HEK293 (cell line): ENCODE results near the gene MBTD1.
A peak's percentile ranks its signal among the peaks of the same experiment; 100 is the strongest.

Source experiments
- CTCF ChIA-PET: fragments of 350-600 bp; formaldehyde crosslinking; extraction: SDS; loops from one replicate; lab custom pipeline; 2021; ENCODE audit warnings: antibody characterized with exemption; lab: Yijun Ruan, JAX
- POLR2A ChIA-PET: fragments of 300-600 bp; formaldehyde crosslinking; extraction: SDS; loops from one replicate; lab custom pipeline; 2020; ENCODE audit warnings: antibody characterized with exemption, inconsistent platforms; lab: Yijun Ruan, JAX
- H3K27ac ChIP-seq: fragments of 200-500 bp; sonication (Bioruptor generic); 2 replicates; pipeline ENCODE4 v1.5.1; 2014; ENCODE audit warnings: low read depth, low read length, control low read depth, inconsistent platforms; ENCODE audit errors: extremely low read depth
- H3K36me3 ChIP-seq, 2 experiments: fragments of 200-500 bp in 1 of 2; sonication (Bioruptor generic) in 1 of 2; 1 replicate in 1 of 2; 2 replicates in 1 of 2; pipeline ENCODE4 v1.5.1; 2014 to 2017; ENCODE audit warnings: inconsistent platforms in 2 of 2, low read length in 2 of 2; ENCODE audit not compliant: control insufficient read depth in 2 of 2, insufficient read depth in 1 of 2
- H3K4me1 ChIP-seq: fragments of 200-500 bp; sonication (Bioruptor generic); 2 replicates; pipeline ENCODE4 v1.5.1; 2014; ENCODE audit warnings: mild to moderate bottlenecking, low read length, inconsistent platforms; ENCODE audit not compliant: control insufficient read depth, insufficient read depth
- H3K4me3 ChIP-seq: 2 replicates; pipeline ENCODE4 v1.5.1; 2011; ENCODE audit warnings: low read depth, mild to moderate bottlenecking, control low read depth, low read length, moderate library complexity
- H3K9me3 ChIP-seq: fragments of 200-500 bp; sonication (Bioruptor generic); 2 replicates; pipeline ENCODE4 v1.5.1; 2014; ENCODE audit warnings: low read depth, low read length, inconsistent platforms; ENCODE audit not compliant: control insufficient read depth, insufficient read depth
- GLI2 ChIP-seq: fragments of 450-650 bp; formaldehyde crosslinking; IDR thresholded peaks from 2 replicates; pipeline ENCODE4; 2017; ENCODE audit warnings: missing biosample characterization, missing genetic modification characterization, low read depth, borderline replicate concordance
- HOXD13 ChIP-seq: sonication (generic); formaldehyde crosslinking; IDR thresholded peaks from 2 replicates; pipeline ENCODE4 v1.8.0; 2022; ENCODE audit warnings: missing genetic modification reagents, borderline replicate concordance
- KLF16 ChIP-seq: fragments of 450-650 bp; formaldehyde crosslinking; IDR thresholded peaks from 2 replicates; pipeline ENCODE4 v1.5.1; 2017; ENCODE audit warnings: missing biosample characterization, missing genetic modification characterization
- KLF8 ChIP-seq: fragments of 450-650 bp; formaldehyde crosslinking; IDR thresholded peaks from 2 replicates; pipeline ENCODE4 v1.5.1; 2016; ENCODE audit warnings: missing biosample characterization, missing genetic modification characterization
- KLF9 ChIP-seq: fragments of 450-650 bp; formaldehyde crosslinking; IDR thresholded peaks from 2 replicates; pipeline ENCODE4 v1.5.1; 2016; ENCODE audit warnings: missing biosample characterization, missing genetic modification characterization, low read depth
- PRDM10 ChIP-seq: fragments of 450-650 bp; formaldehyde crosslinking; IDR thresholded peaks from 2 replicates; pipeline ENCODE4 v1.5.1; 2016; ENCODE audit warnings: missing biosample characterization, missing genetic modification characterization
- ZNF133 ChIP-seq: fragments of 450-650 bp; formaldehyde crosslinking; IDR thresholded peaks from 2 replicates; pipeline ENCODE4 v1.5.1; 2016; ENCODE audit warnings: missing biosample characterization, missing genetic modification characterization
- ZNF138 ChIP-seq: fragments of 450-650 bp; formaldehyde crosslinking; IDR thresholded peaks from 2 replicates; pipeline ENCODE4 v1.5.1; 2016; ENCODE audit warnings: missing biosample characterization, missing genetic modification characterization, borderline replicate concordance
- ZNF2 ChIP-seq: fragments of 450-650 bp; formaldehyde crosslinking; IDR thresholded peaks from 2 replicates; pipeline ENCODE4 v1.5.1; 2016; ENCODE audit warnings: missing biosample characterization, missing genetic modification characterization
- ZNF266 ChIP-seq: fragments of 450-650 bp; formaldehyde crosslinking; IDR thresholded peaks from 2 replicates; pipeline ENCODE4 v1.5.1; 2016; ENCODE audit warnings: missing biosample characterization, missing genetic modification characterization, low read depth
- ZNF311 ChIP-seq: fragments of 450-650 bp; formaldehyde crosslinking; IDR thresholded peaks from 2 replicates; pipeline ENCODE4 v1.5.1; 2017; ENCODE audit warnings: missing biosample characterization, missing genetic modification characterization, borderline replicate concordance
- ZNF350 ChIP-seq: fragments of 450-650 bp; formaldehyde crosslinking; IDR thresholded peaks from 2 replicates; pipeline ENCODE4 v1.5.0; 2017; ENCODE audit warnings: missing biosample characterization, mild to moderate bottlenecking, missing genetic modification characterization
- ZNF433 ChIP-seq: fragments of 450-650 bp; formaldehyde crosslinking; IDR thresholded peaks from 2 replicates; pipeline ENCODE4 v1.5.1; 2016; ENCODE audit warnings: missing biosample characterization, missing genetic modification characterization, low read depth
- ZNF488 ChIP-seq: fragments of 450-650 bp; formaldehyde crosslinking; IDR thresholded peaks from 2 replicates; pipeline ENCODE4 v1.5.1; 2016; ENCODE audit warnings: missing biosample characterization, missing genetic modification characterization
- ZNF639 ChIP-seq: fragments of 450-650 bp; formaldehyde crosslinking; IDR thresholded peaks from 2 replicates; pipeline ENCODE4 v1.5.1; 2016; ENCODE audit warnings: missing biosample characterization, missing genetic modification characterization
- ZNF768 ChIP-seq: fragments of 450-650 bp; formaldehyde crosslinking; IDR thresholded peaks from 2 replicates; pipeline ENCODE4 v1.5.1; 2018; ENCODE audit warnings: missing biosample characterization, mild to moderate bottlenecking, missing genetic modification characterization
- ZNF777 ChIP-seq: fragments of 450-650 bp; formaldehyde crosslinking; IDR thresholded peaks from 2 replicates; pipeline ENCODE4 v1.5.1; 2017; ENCODE audit warnings: missing biosample characterization, missing genetic modification characterization, borderline replicate concordance
- ZNF843 ChIP-seq: fragments of 450-650 bp; formaldehyde crosslinking; IDR thresholded peaks from 2 replicates; pipeline ENCODE4 v1.5.1; 2016; ENCODE audit warnings: missing biosample characterization, missing genetic modification characterization

MBTD1 gene

GRCh38 chr17:51224402-51225262, 35.2 kb downstream of the MBTD1 start (continued):
- TF ChIP-seq PRDM10 (tag by site-specific recombination) = 0 out of 2 replicates have a peak, but pooled peaks have one; percentile 17
- TF ChIP-seq ZNF488 (tag by site-specific recombination) = no peak
- TF ChIP-seq, all 188 proteins: peak for 4

GRCh38 chr17:51221322-51221721, 38.5 kb downstream of the MBTD1 start:
- ChIA-PET CTCF (interaction anchor here (0.7 kb wide), 1 partner anchor 55 kb away, joined by 3 read pairs; no protein-coding TSS in a partner anchor), POLR2A (no interaction called here)
- H3K9me3 ChIP-seq = no peaks in the 10 kb centered on the region
- H3K36me3 ChIP-seq = peaks cover 44 to 55% of the 10 kb centered on the region in 2 experiments
- H3K4me3 ChIP-seq = no peak overlapping the region
- no peak for TF ChIP-seq ZNF350
- no peak for TF ChIP-seq ZNF2 (tag by site-specific recombination)
- TF ChIP-seq ZNF266 (tag by site-specific recombination) = no peak
- no peak for TF ChIP-seq KLF16 (tag by site-specific recombination)
- TF ChIP-seq ZNF768 (tag by site-specific recombination) = no peak
- no peak for TF ChIP-seq ZNF843 (tag by site-specific recombination)
- no peak for TF ChIP-seq ZNF133
- TF ChIP-seq KLF8 = no peak
- no peak for TF ChIP-seq ZNF138 (tag by site-specific recombination)
- TF ChIP-seq GLI2 (tag by site-specific recombination) = no peak
- TF ChIP-seq ZNF639 (tag by site-specific recombination) = no peak
- TF ChIP-seq HOXD13 = no peak
- TF ChIP-seq KLF9 (tag by site-specific recombination) = no peak
- TF ChIP-seq ZNF311 (tag by site-specific recombination) = no peak
- no peak for TF ChIP-seq ZNF777 (tag by site-specific recombination)
- no peak for TF ChIP-seq ZNF433 (tag by site-specific recombination)
- TF ChIP-seq, all 188 proteins: peak for 0
- Histone ChIP-seq H3K27ac (no peak overlapping the region), H3K4me1 (peaks cover 4% of the 10 kb centered on the region)
